ENCODE results near the gene LYSMD4.

LYSMD4 gene

GRCh38 chr15:99722406-99722805, 10.8 kb downstream of the LYSMD4 start:
- H3K9ac ChIP-seq (ENCODE audit: low read depth, low read length, poor library complexity), result no peak overlapping the region
- no peak overlapping the region for H3K23ac ChIP-seq (ENCODE audit: low read depth, low read length, poor library complexity)
- no peak overlapping the region for H2BK15ac ChIP-seq (ENCODE audit: low read length)
- H3K4me2 ChIP-seq (ENCODE audit: insufficient read depth, low read length, poor library complexity, severe bottlenecking), result no peak overlapping the region
- no CpG with 5 or more reads among the region's 3 CpGs for WGBS, 2 donors (ENCODE audit: extremely low coverage in 2 of 2, insufficient read length in 2 of 2, insufficient replicate concordance in 1 of 2)
- no peak overlapping the region for H3K14ac ChIP-seq (ENCODE audit: low read length)
- H3K4me1 ChIP-seq (ENCODE audit: control insufficient read depth in 2 of 2, insufficient read depth in 1 of 2, low read depth in 1 of 2, low read length in 2 of 2), result no peaks in the 10 kb centered on the region
- no peak overlapping the region for H2BK12ac ChIP-seq (ENCODE audit: low read length)
- H3K27ac ChIP-seq (replicated peaks; ENCODE audit: low read length), result no peak overlapping the region
- peaks cover 7% of the 10 kb centered on the region for H3K79me1 ChIP-seq (ENCODE audit: low read depth, low read length)
- no peaks in the 10 kb centered on the region for H3K27me3 ChIP-seq (ENCODE audit: control insufficient read depth in 3 of 3, insufficient read depth in 3 of 3, low read depth in 1 of 3, low read length in 3 of 3)
- H3K4me3 ChIP-seq (ENCODE audit: low read length in 2 of 2), result no peak overlapping the region
- no peak overlapping the region for H3K4ac ChIP-seq (ENCODE audit: low read length)
- no peak overlapping the region for H2BK120ac ChIP-seq (ENCODE audit: low read depth, low read length)
- no peak overlapping the region for H4K8ac ChIP-seq (ENCODE audit: low read depth, low read length)
- peaks cover 0 to 11% of the 10 kb centered on the region in 2 donors for H3K36me3 ChIP-seq (replicated peaks in 1 of 2; ENCODE audit: control insufficient read depth in 2 of 2, insufficient read depth in 2 of 2, low read length in 2 of 2)
- no peak overlapping the region for H2AFZ ChIP-seq (ENCODE audit: low read length)
- no peak overlapping the region for H2AK5ac ChIP-seq (ENCODE audit: low read depth, low read length)
- H2BK5ac ChIP-seq (ENCODE audit: low read length), result no peak overlapping the region
- H3K9me3 ChIP-seq (replicated peaks in 1 of 2; ENCODE audit: control insufficient read depth in 2 of 2, insufficient read depth in 1 of 2, low read depth in 1 of 2, low read length in 2 of 2), result peaks cover 8 to 17% of the 10 kb centered on the region in 2 donors
- DNase-seq (ENCODE audit: low spot score), result no peak
- no peak overlapping the region for H3K18ac ChIP-seq (ENCODE audit: low read length)
- H4K91ac ChIP-seq (ENCODE audit: low read depth, low read length, poor library complexity), result no peak overlapping the region

- H3K9me3 ChIP-seq (replicated peaks in 1 of 2; ENCODE audit: control insufficient read depth in 2 of 2, insufficient read depth in 1 of 2, low read depth in 1 of 2, low read length in 2 of 2), result peaks cover 8 to 17% of the 10 kb centered on the region in 2 donors
- H2AFZ ChIP-seq (ENCODE audit: low read length), result no peak overlapping the region
Observed at GRCh38 chr15:99721896-99722295, 11.3 kb downstream of the LYSMD4 start.

GRCh38 chr15:99721104-99721778, 12.0 kb downstream of the LYSMD4 start:
- WGBS, 2 donors (ENCODE audit: extremely low coverage in 2 of 2, insufficient read length in 2 of 2, insufficient replicate concordance in 1 of 2), result no CpG with 5 or more reads among the region's 3 CpGs
- Histone ChIP-seq H3K4me2 (ENCODE audit: insufficient read depth, low read length, poor library complexity, severe bottlenecking) (no peak overlapping the region), H3K4me3 (ENCODE audit: low read length in 2 of 2) (no peak overlapping the region), H3K27me3 (ENCODE audit: control insufficient read depth in 3 of 3, insufficient read depth in 3 of 3, low read depth in 1 of 3, low read length in 3 of 3) (no peaks in the 10 kb centered on the region), H4K91ac (ENCODE audit: low read depth, low read length, poor library complexity) (no peak overlapping the region), H3K9me3 (replicated peaks in 1 of 2; ENCODE audit: control insufficient read depth in 2 of 2, insufficient read depth in 1 of 2, low read depth in 1 of 2, low read length in 2 of 2) (peaks cover 8 to 17% of the 10 kb centered on the region in 2 donors), H2BK120ac (ENCODE audit: low read depth, low read length) (no peak overlapping the region), H3K4ac (ENCODE audit: low read length) (no peak overlapping the region), H3K18ac (ENCODE audit: low read length) (no peak overlapping the region), H3K23ac (ENCODE audit: low read depth, low read length, poor library complexity) (no peak overlapping the region), H3K36me3 (replicated peaks in 1 of 2; ENCODE audit: control insufficient read depth in 2 of 2, insufficient read depth in 2 of 2, low read length in 2 of 2) (peaks cover 2 to 23% of the 10 kb centered on the region in 2 donors), H2BK15ac (ENCODE audit: low read length) (no peak overlapping the region), H3K27ac (replicated peaks; ENCODE audit: low read length) (no peak overlapping the region), H3K14ac (ENCODE audit: low read length) (no peak overlapping the region), H2BK12ac (ENCODE audit: low read length) (no peak overlapping the region), H3K4me1 (ENCODE audit: control insufficient read depth in 2 of 2, insufficient read depth in 1 of 2, low read depth in 1 of 2, low read length in 2 of 2) (no peaks in the 10 kb centered on the region), H2AFZ (ENCODE audit: low read length) (no peak overlapping the region), H2BK5ac (ENCODE audit: low read length) (no peak overlapping the region), H4K8ac (ENCODE audit: low read depth, low read length) (no peak overlapping the region), H3K79me1 (ENCODE audit: low read depth, low read length) (peaks cover 7% of the 10 kb centered on the region), H2AK5ac (ENCODE audit: low read depth, low read length) (no peak overlapping the region), H3K9ac (ENCODE audit: low read depth, low read length, poor library complexity) (no peak overlapping the region)
- DNase-seq (ENCODE audit: low spot score), result no peak

More at GRCh38 chr15:99721896-99722295, 11.3 kb downstream of the LYSMD4 start:
- no peak overlapping the region for H3K4me3 ChIP-seq (ENCODE audit: low read length in 2 of 2)
- peaks cover 0 to 17% of the 10 kb centered on the region in 2 donors for H3K36me3 ChIP-seq (replicated peaks in 1 of 2; ENCODE audit: control insufficient read depth in 2 of 2, insufficient read depth in 2 of 2, low read length in 2 of 2)
- no peak overlapping the region for H3K4ac ChIP-seq (ENCODE audit: low read length)
- no CpG with 5 or more reads among the region's 4 CpGs for WGBS, 2 donors (ENCODE audit: extremely low coverage in 2 of 2, insufficient read length in 2 of 2, insufficient replicate concordance in 1 of 2)
- H3K4me1 ChIP-seq (ENCODE audit: control insufficient read depth in 2 of 2, insufficient read depth in 1 of 2, low read depth in 1 of 2, low read length in 2 of 2), result no peaks in the 10 kb centered on the region
- no peak overlapping the region for H3K14ac ChIP-seq (ENCODE audit: low read length)
- no peak overlapping the region for H3K23ac ChIP-seq (ENCODE audit: low read depth, low read length, poor library complexity)
- H3K9ac ChIP-seq (ENCODE audit: low read depth, low read length, poor library complexity), result no peak overlapping the region
- no peak overlapping the region for H3K18ac ChIP-seq (ENCODE audit: low read length)
- H3K27ac ChIP-seq (replicated peaks; ENCODE audit: low read length), result no peak overlapping the region
- H4K8ac ChIP-seq (ENCODE audit: low read depth, low read length), result no peak overlapping the region
- H3K4me2 ChIP-seq (ENCODE audit: insufficient read depth, low read length, poor library complexity, severe bottlenecking), result no peak overlapping the region
- no peaks in the 10 kb centered on the region for H3K27me3 ChIP-seq (ENCODE audit: control insufficient read depth in 3 of 3, insufficient read depth in 3 of 3, low read depth in 1 of 3, low read length in 3 of 3)
- no peak overlapping the region for H2BK12ac ChIP-seq (ENCODE audit: low read length)
- H2BK120ac ChIP-seq (ENCODE audit: low read depth, low read length), result no peak overlapping the region
- DNase-seq (ENCODE audit: low spot score), result no peak
- H4K91ac ChIP-seq (ENCODE audit: low read depth, low read length, poor library complexity), result no peak overlapping the region
- no peak overlapping the region for H2AK5ac ChIP-seq (ENCODE audit: low read depth, low read length)
- H2BK5ac ChIP-seq (ENCODE audit: low read length), result no peak overlapping the region
- peaks cover 7% of the 10 kb centered on the region for H3K79me1 ChIP-seq (ENCODE audit: low read depth, low read length)
- no peak overlapping the region for H2BK15ac ChIP-seq (ENCODE audit: low read length)

GRCh38 chr15:99720533-99720932, 12.7 kb downstream of the LYSMD4 start:
- Histone ChIP-seq H4K8ac (ENCODE audit: low read depth, low read length) (no peak overlapping the region), H2BK15ac (ENCODE audit: low read length) (no peak overlapping the region), H2AK5ac (ENCODE audit: low read depth, low read length) (no peak overlapping the region), H3K9ac (ENCODE audit: low read depth, low read length, poor library complexity) (no peak overlapping the region), H2BK120ac (ENCODE audit: low read depth, low read length) (no peak overlapping the region), H3K4me3 (ENCODE audit: low read length in 2 of 2) (no peak overlapping the region), H3K18ac (ENCODE audit: low read length) (no peak overlapping the region), H2BK12ac (ENCODE audit: low read length) (no peak overlapping the region), H3K9me3 (replicated peaks in 1 of 2; ENCODE audit: control insufficient read depth in 2 of 2, insufficient read depth in 1 of 2, low read depth in 1 of 2, low read length in 2 of 2) (peaks cover 4 to 10% of the 10 kb centered on the region in 2 donors), H4K91ac (ENCODE audit: low read depth, low read length, poor library complexity) (no peak overlapping the region), H3K36me3 (replicated peaks in 1 of 2; ENCODE audit: control insufficient read depth in 2 of 2, insufficient read depth in 2 of 2, low read length in 2 of 2) (peaks cover 2 to 30% of the 10 kb centered on the region in 2 donors), H3K27ac (replicated peaks; ENCODE audit: low read length) (no peak overlapping the region), H3K79me1 (ENCODE audit: low read depth, low read length) (peaks cover 7% of the 10 kb centered on the region), H3K4ac (ENCODE audit: low read length) (no peak overlapping the region), H2BK5ac (ENCODE audit: low read length) (no peak overlapping the region), H3K4me2 (ENCODE audit: insufficient read depth, low read length, poor library complexity, severe bottlenecking) (no peak overlapping the region), H3K27me3 (ENCODE audit: control insufficient read depth in 3 of 3, insufficient read depth in 3 of 3, low read depth in 1 of 3, low read length in 3 of 3) (no peaks in the 10 kb centered on the region), H3K4me1 (ENCODE audit: control insufficient read depth in 2 of 2, insufficient read depth in 1 of 2, low read depth in 1 of 2, low read length in 2 of 2) (no peaks in the 10 kb centered on the region), H3K14ac (ENCODE audit: low read length) (no peak overlapping the region), H2AFZ (ENCODE audit: low read length) (no peak overlapping the region), H3K23ac (ENCODE audit: low read depth, low read length, poor library complexity) (no peak overlapping the region)
- DNase-seq (ENCODE audit: low spot score), result no peak
- WGBS, 2 donors (ENCODE audit: extremely low coverage in 2 of 2, insufficient read length in 2 of 2, insufficient replicate concordance in 1 of 2), result no CpG with 5 or more reads among the region's 7 CpGs
